ENCODE results near the gene TMEM198. TPM values are rescaled to one million over a fixed set of nuclear protein-coding genes. Genes with fewer than 3 reads are reported as not detected.

TMEM198 gene
- total RNA-seq, 1 donor from 2014 or later: not detected

DNA sequence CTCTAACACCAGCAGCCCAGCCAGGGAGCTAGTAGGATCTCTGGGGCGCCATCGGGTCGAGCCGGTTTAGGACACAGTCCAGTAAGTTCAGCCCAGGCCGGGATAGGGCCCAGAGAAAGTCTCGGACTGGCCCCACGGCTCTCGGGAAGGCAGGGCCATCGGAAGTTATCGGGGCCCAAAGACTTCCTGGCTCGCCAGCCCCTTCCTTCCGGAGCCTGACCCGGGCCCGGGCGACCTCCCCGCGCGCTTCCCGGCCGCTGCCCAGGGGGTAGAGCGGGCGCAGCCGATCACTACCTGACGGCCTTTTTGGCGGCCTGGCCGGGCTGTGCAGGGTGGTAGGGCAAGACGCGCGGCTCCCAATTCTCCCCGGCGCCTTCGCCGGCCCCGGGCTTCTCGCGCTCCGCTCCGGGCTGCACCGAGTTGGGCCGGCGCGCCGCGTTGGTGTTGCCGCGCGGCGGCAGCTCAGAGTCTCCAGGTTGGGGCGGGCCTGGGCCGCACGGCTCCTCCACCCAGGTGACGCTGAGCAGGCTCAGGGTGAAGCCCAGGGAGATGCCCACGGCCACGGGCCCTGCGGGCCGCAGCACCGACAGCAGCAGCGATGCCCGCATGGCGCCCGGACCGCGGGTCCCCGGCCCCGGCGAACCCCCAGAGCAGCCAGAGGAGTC is 765 bp upstream of the TMEM198 start:
- no peak for DNase-seq (ENCODE audit: low read depth, low spot score)

DNA sequence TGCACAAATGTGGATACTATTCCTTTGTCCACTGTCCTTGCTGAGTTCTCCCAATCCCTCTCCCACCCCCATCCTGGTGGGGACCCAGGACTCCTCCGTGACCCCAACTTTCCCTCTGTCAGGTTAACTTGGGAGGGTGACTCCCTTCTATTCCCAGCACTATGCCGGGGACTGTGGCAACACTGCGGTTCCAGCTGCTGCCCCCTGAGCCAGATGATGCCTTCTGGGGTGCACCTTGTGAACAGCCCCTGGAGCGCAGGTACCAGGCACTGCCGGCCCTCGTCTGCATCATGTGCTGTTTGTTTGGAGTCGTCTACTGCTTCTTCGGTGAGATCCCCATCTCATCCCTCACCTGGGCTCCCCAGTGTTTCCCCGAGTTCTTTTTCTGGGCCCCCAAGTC is 739 bp downstream of the TMEM198 start:
- no peak for DNase-seq (ENCODE audit: low read depth, low spot score)

DNA sequence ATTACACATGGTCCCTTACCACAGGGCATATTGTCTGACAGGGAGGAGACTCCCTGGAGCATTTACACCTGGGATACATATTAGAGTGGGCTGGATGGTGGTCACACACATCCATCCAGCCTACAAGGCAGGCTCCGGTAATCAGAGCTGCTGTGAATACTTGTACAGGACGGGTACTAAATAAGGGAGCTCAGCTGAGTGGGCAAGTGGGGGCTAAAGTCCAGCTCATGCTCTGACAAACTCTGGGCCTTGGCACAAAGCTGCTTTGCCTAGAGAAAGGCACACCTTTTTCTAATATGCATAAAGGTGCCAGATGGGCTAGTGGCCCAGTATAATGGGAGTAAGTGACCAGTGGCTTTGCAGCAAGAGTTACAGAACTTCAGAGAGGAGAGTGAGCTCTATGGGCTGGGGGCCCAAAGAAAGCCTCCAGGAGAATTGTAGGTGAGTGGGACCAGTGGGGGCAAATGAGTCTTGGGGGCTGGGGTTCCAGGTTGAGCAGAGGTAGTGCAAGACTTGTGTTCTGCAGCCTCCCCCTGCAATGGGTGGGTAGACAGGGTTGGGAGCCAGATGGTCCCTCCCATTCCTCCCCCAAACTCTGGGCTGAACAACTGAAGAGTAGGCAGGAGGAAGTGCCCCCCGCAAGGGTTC is 1.6 kb downstream of the TMEM198 start:
- no peak for DNase-seq (ENCODE audit: low read depth, low spot score)

DNA sequence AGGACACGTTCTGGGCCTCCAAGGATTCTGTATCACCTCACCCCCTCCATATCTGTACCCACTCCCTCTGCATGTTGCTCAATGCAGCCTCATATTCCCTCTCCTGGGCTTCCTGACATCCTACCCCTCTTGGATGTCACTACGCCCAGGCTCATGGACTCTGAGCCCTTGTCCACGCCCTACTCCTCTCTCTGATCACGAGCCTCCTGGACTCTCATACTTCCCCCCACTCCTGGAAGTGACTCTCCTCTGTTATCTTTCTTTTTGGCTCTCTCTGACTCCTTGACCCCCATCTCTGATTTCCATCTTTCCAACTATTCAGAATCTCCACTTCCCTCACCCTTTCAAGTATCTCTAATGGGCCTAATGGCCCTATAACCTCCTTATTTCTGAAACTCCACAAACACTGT is 2.1 kb downstream of the TMEM198 start:
- DNase-seq (ENCODE audit: low read depth, low spot score): no peak

DNA sequence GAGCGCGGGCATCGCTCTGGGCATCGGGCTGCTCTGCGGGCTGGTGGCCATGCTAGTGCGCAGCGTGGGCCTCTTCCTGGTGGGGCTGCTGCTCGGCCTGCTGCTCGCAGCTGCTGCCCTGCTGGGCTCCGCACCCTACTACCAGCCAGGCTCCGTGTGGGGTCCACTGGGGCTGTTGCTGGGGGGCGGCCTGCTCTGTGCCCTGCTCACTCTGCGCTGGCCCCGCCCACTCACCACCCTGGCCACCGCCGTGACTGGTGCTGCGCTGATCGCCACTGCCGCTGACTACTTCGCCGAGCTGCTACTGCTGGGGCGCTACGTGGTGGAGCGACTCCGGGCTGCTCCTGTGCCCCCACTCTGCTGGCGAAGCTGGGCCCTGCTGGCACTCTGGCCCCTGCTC is 3.8 kb downstream of the TMEM198 start:
- DNase-seq (ENCODE audit: low read depth, low spot score): no peak

DNA sequence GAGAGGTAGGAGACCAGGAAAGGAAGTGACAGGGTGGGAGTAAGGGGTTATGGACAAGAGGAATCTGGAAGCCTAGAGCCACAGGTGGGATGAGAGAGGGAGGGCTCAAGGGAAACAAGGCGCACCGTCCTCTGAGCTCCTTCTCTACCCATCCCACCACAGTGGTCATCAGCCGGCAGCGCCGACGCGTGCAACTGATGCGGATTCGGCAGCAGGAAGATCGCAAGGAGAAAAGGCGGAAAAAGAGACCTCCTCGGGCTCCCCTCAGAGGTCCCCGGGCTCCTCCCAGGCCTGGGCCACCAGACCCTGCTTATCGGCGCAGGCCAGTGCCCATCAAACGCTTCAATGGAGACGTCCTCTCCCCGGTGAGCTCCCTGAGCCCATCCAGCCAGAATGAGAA is 5.2 kb downstream of the TMEM198 start:
- no peak for DNase-seq (ENCODE audit: low read depth, low spot score)

DNA sequence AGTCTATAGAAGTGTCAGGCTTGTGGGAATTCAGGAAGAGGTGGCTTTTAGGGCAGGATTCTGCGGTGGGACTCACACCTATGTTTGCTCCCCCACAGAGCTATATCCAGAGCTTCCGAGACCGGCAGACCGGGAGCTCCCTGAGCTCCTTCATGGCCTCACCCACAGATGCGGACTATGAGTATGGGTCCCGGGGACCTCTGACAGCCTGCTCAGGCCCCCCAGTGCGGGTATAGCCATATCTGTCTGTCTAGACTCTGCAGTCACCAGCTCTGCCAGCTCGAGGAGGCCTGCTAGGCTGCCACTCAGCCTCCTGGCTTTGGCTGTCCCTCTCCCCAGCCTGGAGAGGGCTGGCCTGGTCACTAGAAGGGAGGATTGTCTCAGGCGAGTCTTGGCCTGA is 5.8 kb downstream of the TMEM198 start:
- no peak for DNase-seq (ENCODE audit: low read depth, low spot score)

DNA sequence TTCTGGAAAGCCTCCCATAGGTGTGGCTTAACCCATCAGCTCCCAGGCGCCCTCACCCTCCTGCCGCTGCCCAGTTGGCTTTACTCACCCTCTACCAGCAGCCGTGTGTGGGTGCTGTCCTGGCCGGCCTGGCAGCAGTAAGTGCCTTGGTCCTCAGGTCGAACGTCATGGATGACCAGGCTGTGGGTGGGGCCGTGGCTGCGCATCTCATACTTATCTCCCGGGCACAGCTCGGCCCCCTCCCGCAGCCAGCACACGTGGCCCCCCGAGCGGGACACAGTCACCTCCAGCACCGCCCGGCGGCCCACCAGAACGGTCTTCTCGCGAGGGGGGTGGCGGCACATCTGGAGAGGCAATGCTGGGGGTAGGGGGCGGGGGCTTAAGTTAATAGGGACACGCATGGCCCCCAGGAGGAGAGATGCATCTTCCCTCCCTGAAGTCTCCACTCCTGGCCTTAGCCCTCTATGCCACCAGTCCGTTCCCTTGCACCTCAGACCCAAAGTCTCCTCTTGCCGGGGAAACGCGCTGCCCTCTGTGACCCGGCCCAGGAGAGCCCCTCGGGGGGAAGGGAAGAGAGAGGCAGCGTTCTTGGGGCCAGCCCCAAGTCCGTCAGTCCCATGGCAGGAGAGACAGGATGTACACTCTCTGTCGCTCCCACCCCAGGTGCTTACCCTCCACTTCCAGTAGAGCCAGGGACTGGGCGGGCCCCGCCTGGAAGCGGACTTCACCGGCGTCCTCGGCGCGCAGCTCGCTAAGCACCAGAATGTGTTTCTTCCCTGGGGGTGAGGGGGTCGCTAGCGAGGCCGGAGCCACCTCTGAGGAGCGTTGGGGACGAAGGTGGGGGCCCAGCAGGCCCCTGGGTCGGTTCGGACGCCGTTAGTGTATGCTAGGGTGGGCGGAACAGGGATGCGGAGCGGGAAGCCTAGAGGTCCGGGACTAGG is 7.9 kb downstream of the TMEM198 start:
- DNase-seq (ENCODE audit: low read depth, low spot score): no peak

DNA sequence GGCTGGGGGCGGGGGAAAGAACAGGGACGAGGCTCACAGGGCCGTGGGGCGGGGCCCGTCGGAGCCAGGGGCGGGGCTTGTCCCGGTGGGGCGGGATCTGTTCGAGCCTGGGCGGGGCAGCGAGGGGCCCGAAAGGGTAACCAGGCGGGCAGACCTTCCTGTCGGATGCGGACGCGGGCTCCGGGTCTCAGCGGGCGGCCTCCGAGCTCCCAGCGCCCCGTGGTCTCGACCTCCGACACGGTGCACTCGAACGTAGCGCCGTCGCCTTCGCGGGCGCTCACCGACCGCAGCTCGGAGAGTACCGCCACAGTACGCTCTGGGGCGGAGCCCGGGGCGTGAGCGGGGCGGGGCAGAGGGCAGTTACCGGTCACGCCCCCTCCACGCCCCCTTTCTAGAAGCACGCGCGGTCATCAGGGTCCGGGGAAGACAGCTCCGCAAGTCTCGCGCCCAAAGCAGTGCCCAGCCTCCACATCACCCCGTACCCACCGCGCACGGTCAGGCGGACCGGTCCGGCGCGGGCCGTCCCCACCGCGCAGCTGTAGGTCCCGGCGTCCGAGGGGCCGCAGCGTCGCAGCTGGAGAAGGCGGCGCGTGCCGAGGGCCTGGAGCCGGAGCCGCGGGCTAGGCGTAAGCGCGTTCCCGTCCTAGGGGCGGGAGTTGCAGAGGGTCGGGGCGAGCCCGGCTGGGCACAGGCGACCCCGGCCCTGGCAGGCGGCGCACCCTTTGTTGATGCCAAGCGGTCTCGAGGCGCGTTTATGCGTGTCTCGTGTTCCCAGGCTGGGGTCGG is 8.7 kb downstream of the TMEM198 start:
- DNase-seq (ENCODE audit: low read depth, low spot score): peak; percentile 13

DNA sequence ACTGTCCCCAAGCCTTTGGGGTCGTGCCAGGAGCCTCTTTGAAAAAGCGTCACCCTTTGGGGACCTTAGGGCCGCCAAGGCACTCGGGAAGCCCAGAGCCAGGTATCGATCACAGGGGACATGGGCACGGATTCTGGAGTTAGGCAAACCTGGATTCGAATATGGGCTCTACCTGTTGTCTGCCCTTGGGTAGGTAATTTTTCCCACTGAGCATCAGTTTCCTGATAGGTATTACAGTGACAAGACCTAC is 9.3 kb downstream of the TMEM198 start:
- no peak for DNase-seq (ENCODE audit: low read depth, low spot score)

DNA sequence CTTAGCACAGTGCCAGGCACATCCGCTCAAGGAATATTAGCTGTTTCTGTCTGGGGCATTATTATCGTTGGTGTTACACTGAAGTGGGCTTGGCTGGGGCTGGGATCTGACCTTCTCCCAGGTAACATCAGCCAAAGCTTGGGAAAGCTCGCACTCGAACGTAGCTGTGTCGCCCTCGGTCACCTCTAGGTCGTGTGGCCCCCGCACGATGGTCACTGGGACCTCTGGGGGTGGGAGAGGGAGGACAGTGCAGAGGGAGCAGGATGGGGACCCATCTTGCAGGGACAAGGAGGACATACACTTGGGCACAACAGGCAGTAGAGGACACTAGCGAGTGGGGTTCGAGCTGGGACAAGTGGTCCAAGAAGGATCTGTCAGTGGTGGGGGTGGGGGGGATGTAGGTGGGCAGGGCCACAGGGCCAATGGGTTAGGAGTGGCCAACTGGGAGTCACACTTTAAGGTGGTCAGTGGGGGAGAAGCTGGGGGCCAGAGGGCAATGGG is 9.7 kb downstream of the TMEM198 start:
- no peak for DNase-seq (ENCODE audit: low read depth, low spot score)

DNA sequence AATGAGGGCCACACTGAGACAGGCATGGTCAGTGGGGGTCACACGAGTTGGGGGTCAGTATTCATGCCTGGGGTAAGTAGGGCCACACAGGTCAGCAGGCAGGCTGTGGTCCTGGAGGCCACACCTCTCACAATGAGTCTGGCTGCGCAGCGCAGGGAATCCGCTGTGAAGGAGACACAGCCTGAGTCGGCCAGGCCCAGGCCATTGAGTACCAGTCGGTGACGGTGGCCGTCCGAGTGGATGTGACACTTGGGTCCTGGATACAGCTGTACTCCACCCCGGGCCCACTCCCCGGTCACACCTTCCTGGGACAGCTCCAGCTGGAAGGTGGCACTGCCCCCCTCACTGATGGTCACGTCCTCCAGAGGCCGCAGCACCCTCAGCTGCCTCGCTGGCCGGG is 10.5 kb downstream of the TMEM198 start:
- no peak for DNase-seq (ENCODE audit: low read depth, low spot score)

DNA sequence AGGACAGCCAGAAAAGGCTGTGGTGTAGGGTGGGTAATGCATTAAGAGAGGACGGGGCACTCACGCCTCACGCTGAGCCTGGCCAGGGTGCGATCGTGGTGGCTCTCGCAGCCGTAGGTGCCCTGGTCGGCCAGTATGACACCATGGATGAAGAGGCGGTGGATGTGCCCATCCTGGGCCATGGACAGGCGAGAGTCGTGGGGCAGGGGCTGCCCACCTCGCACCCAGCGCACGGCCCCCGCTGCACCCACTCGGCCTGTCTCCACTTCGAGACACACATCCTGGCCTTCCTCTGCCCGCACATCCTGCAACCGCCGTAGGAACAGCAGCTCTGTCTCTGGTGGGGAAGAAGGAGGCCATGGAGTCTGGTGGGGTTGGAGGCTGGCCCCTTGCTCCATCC is 12.1 kb downstream of the TMEM198 start:
- no peak for DNase-seq (ENCODE audit: low read depth, low spot score)

DNA sequence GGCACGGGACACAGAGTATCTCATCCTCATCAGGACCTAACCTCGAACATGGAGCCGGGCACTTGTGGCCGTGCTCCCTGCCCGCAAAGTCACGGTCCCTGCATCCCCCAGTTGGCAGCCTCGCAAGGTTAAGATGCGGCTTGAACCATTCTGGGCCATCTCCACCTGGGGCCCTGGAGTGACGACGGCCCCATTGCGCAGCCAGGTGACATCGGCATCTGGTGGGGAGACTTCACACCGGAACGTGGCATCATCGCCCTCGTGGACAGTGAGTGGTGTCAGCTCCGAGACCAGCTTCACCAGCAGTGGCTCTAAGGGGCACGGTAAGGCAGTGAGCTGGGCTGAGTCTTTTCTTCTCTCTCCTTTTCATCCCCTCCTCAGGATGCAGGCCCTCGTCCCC is 12.6 kb downstream of the TMEM198 start:
- no peak for DNase-seq (ENCODE audit: low read depth, low spot score)

DNA sequence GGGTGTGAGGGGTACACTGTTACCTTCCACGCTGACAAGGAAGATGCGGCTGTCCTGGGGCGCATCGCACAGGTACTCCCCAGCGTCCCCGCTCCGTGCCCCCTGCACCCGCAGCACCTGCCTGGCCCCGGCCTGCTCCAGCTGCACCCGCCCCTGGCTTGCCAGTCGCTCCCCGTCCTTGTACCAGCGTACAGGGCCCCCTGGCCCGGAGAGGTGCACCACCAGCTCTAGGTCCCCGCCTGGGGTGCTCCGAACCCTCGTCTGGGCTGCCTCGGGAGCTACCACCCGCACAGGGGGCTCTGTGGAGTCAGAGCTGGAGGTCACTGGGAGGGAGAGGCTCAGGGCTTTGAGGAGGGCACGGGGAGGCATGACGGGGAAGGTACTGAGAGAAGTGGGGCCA is 13.5 kb downstream of the TMEM198 start:
- no peak for DNase-seq (ENCODE audit: low read depth, low spot score)

DNA sequence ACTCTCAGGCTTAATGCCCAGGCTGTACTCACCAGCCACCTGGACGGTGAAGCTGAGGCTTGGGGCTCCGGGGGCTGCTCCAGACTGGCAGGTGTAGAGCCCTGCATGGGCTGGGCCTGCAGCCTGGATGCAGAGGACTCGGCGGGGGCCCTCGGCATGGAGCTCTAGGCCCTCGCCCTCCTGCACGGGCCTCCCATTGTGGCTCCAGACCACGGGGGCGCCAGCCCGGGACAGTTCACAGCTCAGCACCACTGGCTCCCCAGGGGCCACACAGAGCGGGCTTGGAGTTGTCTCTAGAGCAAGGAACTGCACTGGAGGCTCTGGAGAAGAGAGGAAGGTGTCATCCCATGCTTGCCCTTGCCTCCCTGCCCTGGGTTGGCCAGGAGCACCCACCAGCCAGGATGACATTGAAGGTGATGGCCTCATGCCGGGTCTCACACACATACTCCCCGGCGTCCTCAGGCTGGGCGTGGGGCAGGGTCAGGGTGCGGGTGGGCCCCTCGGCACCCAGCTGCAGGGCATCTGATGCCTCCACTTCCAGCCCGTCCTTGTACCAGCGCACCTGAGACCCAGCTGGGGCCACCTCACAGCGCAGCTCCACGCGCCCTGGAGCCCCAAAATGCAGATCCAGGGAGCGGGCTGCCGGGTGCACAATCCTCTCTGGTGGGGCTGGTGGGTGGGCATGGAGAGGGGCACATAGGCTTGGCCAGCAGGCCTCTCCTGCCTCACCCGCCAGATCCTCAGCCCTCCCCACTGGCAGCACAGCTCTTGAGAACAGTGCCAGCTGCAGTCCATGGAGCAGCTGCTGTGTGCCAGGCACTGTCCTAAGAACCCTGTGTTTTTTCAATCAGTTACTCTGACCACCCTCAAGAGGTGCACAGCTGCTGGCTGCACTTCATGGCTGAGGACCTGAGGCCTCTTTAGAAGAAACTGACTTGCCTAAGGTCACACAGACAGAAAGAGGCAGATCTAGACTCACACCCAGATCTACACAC is 14.3 kb downstream of the TMEM198 start:
- DNase-seq (ENCODE audit: low read depth, low spot score): no peak

DNA sequence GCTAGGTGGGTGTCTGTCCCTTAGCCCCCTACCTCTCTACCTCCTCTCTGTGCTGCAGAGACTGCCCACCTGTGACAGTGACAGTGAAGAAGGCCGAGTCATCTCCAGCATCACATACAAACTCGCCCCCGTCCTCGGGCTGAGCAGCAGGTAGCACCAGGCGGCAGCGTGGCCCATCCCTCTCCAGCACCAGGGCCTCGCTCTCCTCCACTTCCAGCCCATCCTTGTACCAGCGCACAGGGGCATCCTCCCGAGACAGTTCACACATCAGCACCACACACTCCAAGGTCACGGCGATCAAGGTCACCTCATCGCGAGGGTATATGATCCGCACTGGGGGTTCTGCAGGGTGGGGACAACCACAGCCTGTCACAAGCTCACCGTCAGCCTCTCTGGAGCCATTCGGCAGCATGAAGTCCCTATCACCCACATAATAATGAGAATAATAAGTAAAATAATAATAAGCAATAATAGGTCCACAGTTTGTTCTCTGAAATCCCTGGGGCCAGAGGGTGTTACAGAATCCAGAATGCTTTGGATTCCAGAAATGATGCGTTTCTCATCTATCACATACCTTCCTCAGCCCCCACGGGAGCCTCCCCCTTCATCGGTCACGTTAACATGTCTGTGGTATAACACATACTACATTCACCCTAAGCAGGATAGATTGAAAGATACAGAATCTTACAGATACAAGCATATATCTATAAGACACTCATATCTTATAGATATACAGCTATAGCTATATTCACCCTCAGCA is 15.5 kb downstream of the TMEM198 start:
- no peak for DNase-seq (ENCODE audit: low read depth, low spot score)

DNA sequence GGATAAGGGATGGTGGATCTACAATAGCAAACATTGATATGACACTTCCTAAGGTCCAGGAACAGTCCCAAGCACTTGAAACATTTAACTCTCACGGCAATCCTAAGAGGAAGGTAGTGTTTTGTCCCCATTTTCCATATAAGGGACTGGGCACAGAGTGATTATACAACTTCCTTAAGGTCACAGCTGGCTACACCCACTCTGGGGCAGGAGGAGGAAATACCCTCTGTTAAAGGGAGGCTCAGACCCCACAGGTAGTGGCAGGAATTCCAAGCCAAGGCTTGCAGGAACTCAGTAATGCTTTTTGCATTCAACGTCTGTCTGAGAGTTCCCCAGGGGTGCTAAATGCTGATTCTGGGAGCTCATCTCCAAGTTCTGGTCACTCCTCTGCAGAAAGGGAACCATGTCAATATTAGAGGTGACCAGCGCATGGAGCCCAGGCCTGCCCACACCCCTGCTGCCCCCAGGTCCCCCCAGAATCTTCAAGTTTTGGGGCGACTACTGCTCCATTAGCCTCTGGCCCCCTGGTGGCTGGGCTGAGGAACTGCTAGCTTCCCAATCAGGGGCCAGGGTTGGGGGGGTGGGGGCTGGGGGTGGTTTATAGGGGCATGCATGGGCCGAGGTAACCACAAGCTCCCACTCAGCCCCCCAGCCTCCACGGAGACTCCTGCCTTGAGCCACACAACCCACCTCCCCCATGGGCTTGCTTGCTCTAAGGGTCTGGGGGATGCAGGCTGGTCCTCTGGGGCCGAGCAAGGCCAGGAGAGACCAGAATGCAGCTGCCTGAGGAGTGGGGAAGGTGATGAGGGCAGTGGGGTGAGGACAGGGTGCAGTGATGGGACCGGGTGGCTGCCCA is 16.4 kb downstream of the TMEM198 start:
- DNase-seq (ENCODE audit: low read depth, low spot score): no peak

DNA sequence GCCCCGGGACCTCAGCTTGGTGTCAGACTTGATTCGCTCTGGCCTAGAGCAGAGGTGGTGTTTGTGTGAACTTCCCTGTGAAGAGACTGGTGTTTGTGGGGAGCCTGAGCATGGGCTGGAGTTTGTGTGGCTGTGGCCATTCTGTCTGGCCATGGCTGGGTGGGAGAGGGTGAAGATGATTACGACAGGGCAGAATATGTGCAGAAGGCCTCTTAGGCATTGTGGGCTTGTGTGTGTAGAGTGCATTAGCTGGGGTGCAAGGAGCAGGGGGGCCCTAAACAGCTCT is 17.0 kb downstream of the TMEM198 start:
- no peak for DNase-seq (ENCODE audit: low read depth, low spot score)

Measured in pulmonary artery endothelial cell (primary cell).